ENCODE results near the gene MAP2K6.

- no peak for TF ChIP-seq CTCF (IDR thresholded peaks at IDR 0.05)
- TF ChIP-seq POLR2A (IDR thresholded peaks at IDR 0.05): no peak
Observed at GRCh38 chr17:69477204-69477902, 62.9 kb downstream of the MAP2K6 start.
